Fibroblast of gingiva (primary cell): ENCODE results near the gene ADARB1.

Source experiments
- DNase-seq: peaks from one replicate; pipeline ENCODE4 v3.0.0-alpha.2; 2011; ENCODE audit warnings: low read depth

ADARB1 gene

DNA sequence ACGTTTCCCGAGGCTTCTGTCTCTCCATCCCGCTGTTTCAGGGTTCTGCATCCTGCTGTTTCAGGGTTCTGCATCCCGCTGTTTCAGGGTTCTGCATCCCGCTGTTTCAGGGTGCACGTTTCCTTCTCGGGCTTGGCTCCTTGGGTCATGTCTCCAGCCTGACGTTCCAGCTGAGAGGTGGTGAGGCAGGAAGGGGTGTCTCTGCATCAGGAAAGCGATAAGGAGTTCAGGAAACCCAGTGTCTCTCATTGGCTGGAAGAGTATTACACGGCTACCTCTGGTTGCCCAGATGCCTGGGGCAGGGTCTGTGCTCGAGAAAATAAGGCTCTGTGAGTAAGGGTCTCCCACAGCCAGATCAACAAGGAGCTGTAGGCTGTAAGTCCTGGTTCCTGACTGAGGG lies 21.1 kb downstream of the ADARB1 start:
- no peak for DNase-seq

DNA sequence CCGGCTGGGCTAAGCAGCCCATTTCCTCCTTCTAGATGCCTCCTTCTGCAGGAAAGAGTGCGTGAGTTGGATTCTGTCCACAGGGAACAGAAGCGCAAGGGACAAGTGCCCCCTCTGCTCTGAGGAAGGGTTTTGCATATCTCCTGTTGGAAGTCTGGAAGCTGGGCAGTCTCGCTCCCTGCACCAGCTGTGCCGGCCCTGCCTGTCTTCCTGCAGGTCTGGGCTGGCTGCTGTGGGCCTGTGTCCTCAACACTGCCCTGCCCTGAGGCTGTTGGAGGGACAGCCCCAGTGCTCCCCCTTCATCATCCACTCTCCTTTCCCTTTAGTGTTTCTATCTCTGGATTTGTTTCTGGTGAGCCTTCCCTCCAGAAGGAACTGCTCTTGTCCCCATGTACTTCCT lies 21.8 kb downstream of the ADARB1 start:
- no peak for DNase-seq

- no peak for DNase-seq
Observed at GRCh38 chr21:45097827-45098387, 23.5 kb downstream of the ADARB1 start.

DNA sequence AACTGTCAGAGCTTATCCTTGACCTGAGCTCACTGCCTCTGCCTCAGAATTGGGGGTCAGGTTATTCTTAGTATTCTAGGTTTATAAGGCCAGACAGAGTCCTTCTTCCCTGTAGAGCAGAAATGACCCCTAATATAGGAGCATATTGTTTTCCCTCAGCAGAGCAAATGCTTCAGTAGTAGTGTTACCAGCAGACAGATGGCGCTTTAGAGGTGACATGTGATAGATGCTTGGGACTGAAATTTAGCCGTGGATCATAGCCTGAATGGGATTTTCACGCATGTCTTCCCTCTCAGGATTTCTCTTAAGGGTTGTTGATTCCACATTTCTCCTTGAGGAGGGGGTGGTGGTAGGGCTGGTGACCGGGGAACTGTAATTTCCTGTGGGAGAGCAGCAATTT lies 24.5 kb downstream of the ADARB1 start:
- no peak for DNase-seq

GRCh38 chr21:45099571-45099970 lies 25.2 kb downstream of the ADARB1 start:
- no peak for DNase-seq

DNA sequence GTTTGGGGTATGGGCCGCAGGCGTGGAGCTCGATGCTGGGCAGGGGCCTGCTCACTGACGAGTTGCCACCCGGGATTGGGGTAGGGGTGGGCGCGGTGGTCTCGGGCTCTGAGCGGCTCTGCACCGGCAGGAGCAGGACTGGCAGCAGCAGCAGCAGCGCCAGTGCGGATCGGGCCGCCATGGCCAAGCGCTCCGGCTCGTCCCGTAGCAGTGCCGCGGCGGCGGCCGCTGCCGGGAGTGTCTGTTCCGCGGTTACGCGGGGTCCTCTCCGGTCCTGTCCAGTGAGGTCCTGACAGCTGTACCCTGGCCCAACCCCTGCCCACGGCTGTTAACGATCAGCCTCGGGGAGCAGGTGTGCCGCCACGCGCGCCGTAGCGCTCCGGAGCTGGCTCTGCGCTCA lies 26.5 kb downstream of the ADARB1 start:
- no peak for DNase-seq

DNA sequence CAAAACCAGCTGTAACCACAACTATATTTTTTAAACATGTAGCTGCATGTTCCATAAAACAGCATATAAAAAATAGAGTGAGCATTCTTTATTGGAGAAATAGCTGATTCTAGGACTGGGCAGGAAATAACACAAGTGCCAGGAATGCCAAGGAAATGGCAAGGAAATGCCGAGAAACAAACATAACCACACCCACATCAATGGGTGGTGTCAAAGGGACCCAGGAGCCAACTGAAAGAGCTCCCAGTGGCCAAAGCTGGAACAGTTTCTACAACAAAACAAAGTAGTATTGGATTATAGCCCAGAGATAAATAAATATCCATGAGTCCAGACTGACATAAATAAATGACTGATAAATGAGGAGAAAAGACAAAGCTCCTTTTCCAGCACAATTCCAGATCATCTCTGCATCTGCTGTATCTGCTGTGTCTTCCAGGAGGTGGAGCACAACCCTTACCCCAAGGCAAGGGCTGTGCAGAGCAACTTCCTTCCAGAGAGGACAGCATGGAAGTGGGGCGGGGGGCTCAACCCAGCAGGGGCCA lies 28.1 kb downstream of the ADARB1 start:
- peak; percentile 78 for DNase-seq

DNA sequence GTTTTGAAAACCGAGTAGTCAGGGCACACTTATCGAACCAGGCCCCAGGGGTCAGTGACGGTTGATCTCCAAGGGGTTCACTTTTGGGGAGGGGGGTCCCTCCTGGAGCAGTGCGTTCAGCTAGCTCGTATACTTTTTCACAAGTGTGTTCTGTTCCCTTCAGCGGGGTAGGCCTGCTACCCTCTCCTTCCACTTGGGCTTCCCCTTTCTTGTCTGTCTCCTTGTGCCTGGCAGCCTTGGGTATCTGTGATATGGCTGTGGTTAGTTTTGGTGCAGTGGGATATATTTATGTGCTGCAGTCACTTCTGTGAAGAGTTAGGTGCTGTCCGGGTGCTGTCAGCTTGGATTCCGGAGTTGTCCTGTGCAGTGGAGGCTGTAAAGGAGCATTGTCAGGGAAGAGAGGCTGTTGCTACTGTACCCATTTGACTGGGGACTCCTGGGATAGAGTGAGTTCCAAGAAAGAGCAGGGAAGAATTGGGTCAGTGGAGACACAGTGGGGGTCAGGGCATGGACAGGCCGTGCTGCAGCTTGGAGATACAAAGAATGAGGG lies 29.7 kb downstream of the ADARB1 start:
- DNase-seq: no peak

- no peak for DNase-seq
Observed at GRCh38 chr21:45104560-45104959, 30.2 kb downstream of the ADARB1 start.

DNA sequence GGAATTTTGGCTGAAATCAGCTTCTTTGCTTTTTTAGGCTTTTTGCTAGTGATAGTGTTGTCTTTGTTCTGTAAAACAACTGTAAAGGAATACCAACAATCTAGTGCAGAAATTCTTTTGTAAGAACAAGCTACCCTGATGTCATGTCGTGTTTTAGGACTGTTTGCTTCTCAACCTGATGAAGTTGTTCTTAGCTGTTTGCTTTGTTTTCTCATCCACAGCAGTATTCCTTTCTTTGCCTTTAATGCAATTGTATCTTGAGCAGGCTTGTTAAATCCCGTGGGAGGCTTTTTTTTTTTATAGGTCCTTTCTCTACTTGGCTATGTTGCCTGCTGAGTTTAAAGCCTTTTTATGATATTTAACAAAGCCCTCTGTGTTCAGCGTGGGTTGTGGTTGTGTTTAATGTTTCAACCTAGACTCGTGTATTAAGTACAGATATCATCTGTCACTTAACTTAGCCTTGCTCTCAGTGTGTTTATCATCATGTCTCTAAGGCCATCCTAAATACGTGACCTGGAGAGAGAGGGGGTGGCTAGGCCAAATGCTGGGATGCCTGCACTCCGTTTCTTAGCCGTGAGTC lies 31.6 kb downstream of the ADARB1 start:
- no peak for DNase-seq

DNA sequence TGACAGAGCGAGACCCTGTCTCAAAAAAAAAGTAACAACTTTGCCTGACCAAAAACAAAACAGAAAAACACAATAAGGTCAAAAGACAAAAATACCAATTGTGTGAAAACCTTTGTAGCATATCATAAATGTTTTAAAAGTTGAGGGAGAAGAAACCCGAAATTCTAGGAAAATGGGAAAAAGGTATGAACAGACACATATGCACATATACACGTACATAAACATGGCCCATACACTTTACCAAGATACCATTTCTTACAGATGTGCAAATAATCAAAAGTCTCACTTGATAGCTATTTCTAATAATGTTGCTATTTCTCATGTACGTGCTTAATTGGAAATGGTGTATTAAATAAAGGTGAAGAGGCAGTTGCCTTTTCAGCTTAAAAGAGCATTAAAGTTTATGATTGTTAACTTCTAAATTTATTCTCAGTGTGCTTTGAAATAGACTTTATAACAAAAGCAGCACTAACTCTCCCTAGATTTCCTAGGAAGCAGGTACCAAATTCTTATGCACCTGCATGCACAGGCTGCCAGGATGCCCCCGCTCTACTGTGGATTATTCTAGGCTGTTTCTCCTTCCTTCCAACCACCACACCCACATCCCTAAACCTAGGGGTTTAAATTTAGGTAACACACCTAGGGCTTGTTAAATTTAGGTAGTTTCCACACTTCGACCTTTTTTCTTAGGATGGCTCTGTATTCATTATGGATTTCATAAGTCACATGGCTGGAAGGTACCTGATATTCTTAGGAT lies 33.8 kb downstream of the ADARB1 start:
- DNase-seq: no peak

DNA sequence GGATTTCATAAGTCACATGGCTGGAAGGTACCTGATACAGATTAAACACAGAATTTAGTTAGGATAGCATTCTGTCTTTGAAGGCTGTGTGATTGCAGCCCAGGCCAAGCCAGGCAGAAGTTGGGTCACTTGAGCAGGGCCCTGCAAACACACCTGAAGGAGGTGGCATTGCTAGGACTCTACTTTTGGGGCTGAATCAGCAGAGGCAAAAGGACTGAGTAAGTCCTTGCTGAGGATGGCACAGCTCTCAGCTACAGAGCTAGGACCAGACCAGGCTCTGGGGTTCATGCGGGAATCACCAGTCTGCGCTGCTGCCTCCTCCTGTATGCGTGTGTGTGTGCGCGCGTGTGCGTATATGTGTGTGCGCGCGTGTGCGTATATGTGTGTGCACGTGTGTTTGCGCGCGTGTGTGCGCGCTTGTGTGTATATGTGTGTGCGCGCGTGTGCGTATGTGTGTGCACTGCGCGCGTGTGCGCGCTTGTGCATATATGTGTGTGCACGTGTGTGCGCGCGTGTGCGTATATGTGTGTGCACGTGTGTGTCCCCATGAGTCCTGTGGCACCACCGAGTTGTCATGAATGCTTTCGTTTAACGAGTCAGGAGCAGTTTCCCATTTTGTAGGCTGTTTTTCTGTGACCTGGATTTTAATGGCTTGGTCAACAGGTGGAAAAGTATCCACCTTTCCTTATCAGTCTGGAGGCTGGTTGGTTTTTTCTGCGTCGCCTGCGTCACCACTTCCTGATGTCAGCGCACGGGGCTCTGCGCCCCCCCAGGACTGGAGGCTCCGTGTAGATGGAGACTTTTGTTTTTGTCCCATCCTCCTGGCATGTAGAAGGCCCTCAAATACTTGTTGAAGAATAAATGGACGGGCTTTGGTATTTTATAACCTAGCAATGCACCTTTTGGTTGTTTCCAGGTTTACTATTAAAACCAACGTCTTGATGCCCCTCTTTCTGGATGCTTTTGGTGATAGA lies 34.7 kb downstream of the ADARB1 start:
- DNase-seq: no peak

GRCh38 chr21:45109831-45110492 lies 35.6 kb downstream of the ADARB1 start:
- no peak for DNase-seq

GRCh38 chr21:45110873-45111624 lies 36.7 kb downstream of the ADARB1 start:
- DNase-seq: no peak

GRCh38 chr21:45111703-45112102 lies 37.3 kb downstream of the ADARB1 start:
- DNase-seq: no peak

DNA sequence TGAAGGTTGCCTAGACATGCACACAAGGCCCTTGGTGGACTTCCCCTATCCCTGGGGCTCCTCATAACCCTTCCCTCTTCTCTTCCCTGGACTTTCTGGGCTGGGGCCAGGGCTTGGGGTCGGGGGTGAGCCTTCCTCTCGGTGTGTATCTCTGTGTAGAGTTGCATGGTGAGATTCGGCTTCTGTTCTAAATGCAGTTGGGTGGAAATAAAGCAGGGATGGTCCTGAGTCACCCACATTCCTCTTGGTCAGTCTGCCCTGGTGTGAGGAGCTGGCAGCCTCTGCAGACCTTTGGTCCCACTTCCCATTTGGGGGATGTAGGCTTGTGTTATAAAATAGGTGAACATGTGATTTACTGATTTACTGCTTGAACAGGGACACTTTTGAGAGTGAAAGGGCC lies 38.0 kb downstream of the ADARB1 start:
- no peak for DNase-seq

DNA sequence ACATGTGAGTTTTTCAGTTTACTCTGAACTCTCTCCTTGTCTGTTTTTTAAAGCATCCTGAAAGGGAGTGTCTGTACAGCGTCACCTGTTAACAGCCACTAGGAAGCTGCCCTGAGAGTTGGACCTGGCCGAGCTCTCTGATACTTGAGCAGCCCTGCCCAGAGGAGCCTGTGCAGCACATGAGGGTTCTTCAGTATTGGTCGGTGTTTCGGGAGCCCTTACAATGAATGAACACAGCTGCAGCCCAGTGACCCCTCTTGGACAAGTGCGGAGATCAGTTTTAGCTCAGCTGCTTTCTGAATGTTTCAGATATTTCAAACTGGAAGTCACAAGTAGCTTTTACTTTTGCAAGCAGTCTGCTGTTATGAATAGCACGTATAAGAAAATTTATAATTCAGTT lies 39.2 kb downstream of the ADARB1 start:
- no peak for DNase-seq

- no peak for DNase-seq
Observed at GRCh38 chr21:45114072-45114471, 39.7 kb downstream of the ADARB1 start.

GRCh38 chr21:45114475-45114874 lies 40.1 kb downstream of the ADARB1 start:
- no peak for DNase-seq

DNA sequence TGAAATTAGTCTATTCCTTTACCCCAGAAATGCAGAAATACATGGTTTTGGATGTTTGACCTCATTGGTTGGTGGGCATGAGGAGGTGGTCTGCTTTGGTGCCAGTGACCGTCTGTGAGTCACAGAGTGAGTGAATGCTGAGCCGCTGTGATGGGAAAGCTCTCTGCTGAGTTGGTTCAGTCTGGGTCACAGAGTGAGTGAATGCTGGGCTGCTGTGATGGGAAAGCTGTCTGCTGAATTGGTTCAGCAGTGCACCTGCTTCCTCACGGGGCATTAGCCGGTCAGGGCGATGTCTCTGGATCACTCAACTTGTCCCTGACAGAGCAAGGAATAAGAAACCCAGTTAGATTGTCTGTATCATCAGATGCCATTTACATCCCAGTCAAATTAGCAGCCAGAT lies 40.8 kb downstream of the ADARB1 start:
- DNase-seq: no peak

DNA sequence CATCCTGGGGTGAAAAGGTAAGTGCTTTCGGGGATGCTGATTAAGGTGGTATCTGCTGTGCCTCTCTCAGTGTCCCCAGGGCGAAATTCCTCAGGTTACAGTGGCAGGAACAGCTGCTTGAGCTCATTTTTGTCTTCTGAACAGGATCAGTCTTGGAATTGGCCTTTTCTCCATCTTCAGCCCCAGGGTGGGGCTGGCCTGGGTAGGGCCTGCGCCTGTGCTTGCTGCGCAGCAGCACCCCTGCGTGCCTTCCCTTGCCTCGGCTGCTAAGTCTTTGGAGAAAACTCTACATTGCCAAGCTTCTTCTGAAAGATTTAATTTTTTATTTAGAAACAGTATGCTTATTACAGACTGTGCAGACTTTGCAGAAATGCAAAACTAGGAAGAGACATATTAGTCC lies 41.7 kb downstream of the ADARB1 start:
- no peak for DNase-seq
